Amygdala (tissue), 56 donors: ENCODE data around the gene SHC2.
"Not testable (repeated sequence)": the region's sequence is repeated elsewhere in the genome, so short reads cannot be mapped to it uniquely, and the experiment has no call there.

ENCODE experiments used
- DNase-seq, 56 donors: peaks; one replicate each; lab custom pipeline; 2025; lab: John Stamatoyannopoulos, UW

Gene SHC2

GRCh38 chr19:411121-411722, 49.6 kb downstream of the SHC2 start:
- DNase-seq = not testable (repeated sequence)

DNA sequence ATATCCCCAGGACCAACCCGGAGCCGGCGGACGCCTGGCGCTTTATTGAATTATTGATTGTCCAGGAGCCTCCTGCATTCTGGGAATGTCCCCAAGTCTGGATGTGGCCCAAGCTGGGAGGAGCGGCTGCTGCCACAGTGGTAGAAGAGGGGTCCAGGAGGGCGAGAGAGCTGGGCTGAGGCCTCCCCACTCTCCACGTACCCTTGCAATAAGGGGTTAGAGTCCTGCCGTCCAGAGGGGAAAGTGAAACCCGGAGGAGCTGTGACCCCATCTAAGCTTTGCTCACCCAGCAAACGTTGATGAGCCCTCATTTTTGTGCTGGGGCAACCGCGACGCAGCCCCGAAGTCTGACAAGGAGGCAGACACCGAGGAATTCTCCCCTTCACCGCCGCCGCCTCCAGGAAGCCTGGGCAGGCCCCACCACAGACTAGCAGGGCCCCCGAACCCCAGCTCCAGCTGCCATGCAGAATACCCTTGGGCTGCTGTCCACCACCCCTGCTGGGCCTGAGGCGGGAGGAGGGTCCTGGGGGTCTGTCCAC, 50.5 kb downstream of the SHC2 start:
- DNase-seq = no peak

GRCh38 chr19:409516-410242, 51.2 kb downstream of the SHC2 start:
- DNase-seq = no peak

GRCh38 chr19:408902-409515, 51.8 kb downstream of the SHC2 start, which contains the start of gene C2CD4C:
C2CD4C (minus strand) TSS chr19:409147; CDS start chr19:408361, 786 bp downstream.
- DNase-seq = peak in 7 of 56 donors; percentile 25 to 46 (median 32)

DNA sequence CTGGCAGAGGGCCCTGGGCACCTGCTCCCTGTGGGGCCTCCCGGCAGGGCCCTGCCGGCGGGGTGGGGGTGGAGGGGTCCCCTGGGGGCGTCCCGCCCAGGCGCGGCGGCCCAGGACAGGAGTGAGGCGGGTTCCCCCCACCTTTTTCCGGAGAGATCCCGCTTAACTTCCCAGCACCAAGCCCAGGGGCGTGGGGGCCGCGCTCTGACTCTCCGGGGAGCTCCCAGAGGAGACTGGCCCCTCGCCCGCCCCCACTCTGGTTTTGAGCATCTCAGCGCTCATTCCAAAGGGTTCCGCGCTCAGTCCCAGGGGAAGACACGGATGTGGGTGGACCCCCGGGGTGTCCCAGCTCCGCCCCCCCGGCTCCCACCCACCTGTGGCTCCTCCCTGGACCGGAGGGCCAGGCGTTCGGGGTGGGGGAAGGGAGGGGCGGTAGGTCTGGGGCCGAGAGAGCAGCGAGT, 52.4 kb downstream of the SHC2 start:
- no peak for DNase-seq

DNA sequence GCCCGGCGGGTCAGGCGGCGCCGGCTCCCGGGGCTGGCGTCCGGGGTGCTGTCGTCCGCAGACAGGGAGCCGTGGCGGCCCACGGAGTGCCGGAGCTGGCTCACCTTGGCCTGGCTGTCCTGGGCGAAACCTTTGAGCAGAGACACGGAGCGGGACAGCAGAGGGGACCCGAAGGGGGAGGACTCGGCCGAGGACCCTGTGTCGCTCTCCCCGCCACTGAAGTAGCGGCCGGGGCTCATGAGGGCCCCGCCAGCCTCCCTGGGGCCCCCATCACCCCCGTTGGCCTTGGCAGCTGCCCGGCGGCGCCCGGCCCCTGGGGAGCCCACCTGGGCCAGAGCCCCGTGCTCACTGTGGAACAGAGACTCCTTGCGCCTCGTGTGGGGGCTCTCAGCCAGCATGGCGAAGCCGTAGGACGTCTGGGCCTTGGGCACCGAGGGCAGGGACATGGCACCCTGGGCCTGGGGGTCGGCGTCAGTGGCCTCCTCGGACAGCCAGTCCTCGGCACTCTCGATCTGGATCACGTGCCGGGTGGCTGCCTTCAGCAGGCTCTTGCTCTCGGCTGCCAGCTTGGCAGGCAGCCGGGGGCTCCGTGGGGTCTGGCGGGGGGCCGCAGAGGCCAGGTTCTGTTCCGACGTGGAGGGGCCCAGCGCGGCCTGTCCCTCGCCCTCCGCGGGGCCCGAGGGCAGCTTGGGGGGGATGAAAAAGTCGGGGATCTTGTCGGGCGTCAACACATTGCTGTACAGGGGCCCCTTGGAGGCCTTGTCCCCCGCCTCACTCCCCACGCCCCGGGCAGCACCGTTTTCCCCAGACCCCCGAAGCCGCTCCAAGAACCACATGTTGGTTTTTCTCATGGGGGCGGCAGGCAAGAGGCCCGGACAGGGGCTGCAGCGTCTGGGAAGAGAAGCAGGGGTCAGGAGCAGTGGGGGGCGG, 53.1 kb downstream of the SHC2 start:
- no peak for DNase-seq

DNA sequence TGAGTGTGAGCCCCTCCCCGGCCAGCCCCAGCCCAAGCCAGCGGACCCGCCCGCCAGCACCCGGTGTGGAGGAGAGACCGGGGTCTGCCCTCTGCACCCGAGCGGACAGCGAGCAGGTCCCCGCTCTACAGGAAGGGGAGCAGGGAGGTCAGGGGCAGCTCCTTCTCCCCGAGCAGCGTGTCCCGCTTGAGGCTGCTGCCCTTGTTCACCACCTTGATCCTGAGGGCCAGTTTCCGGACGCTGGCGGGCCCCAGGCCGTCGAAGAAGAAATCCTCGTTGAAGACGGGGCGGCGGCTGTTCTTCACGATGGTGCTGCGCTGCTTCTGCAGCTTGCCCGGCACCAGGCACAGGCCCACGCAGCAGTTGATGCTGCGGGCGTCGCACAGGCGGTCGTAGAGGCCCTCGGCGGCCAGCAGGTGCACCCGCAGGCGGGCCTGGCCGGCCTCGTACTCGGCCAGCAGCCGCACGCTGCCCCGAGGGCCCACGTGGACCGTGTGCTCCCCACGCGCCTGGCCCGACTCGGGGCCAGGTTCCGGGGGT, 53.8 kb downstream of the SHC2 start:
- DNase-seq = no peak

DNA sequence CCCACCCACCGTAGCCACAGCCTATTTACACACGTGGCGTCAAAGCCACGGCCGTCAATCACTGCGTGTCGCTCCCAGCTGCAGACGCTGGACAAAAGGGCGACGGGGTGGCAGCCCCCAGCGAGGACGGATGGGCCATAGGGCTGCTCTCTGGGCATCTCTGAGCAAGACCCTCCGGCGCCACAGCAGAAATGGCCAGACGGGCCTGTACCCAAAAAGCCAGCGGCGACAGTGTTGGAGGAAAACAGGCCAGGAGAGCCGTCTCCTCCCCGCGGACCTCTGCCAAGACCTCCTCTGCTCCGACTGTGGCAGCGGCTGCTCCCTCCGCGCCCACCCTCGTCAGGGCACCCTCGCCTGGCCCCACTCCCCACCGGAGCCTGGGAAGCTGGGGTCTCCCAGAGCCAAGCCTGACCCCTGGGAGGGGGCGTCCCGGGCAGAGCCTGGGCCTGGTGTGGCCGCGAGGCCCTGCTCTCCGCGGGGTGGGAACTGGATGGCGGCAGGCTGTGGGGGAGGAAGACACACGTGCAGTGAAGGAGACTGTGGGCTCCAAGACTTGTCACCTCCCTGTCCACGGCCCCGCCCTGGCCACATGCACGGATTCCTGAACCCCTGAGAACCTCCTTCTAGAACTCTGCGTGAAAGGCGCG, 54.6 kb downstream of the SHC2 start:
- DNase-seq = no peak

DNA sequence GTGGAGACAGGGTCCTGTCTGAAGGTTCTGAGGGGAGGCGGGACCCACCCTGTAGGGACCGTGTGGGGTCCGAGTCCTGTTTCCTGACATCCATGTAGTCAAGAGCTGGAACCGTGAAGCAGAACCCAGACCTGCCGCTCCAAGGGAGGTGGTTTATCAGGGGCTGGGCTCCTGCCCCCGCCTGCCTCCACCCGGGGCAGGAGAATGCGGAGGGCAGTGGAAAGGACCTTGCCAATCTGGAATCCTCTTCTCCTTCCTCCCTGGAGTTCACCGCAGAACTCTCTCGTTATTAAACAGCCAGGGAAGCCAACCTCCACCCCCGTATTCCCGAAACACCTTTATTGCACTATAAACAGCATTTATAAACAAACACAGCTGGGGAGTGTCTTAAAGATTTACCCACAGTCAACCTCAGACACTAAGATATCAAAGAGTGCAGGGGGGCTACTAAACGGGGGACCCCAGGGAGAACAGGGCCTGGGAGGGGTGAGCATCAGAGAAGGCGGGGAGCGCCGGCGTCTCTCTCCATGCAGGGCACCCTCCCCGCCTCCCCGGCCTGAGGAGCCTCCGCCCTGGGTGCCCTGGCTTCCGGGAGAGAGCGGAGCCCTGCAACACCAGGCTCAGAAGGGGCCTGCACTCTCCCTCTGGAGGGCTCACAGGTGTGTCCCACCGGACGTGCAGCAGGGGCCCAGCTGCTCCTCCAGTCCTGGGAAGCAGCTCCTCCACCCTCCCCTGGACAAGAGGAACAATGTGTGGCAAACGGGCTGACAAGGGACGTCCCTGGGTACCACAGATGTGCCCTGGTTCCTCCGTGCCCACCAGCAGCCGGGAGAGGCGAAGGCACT, 55.5 kb downstream of the SHC2 start:
- no peak for DNase-seq

- DNase-seq = no peak
Observed at GRCh38 chr19:403221-404027, 57.4 kb downstream of the SHC2 start.

DNA sequence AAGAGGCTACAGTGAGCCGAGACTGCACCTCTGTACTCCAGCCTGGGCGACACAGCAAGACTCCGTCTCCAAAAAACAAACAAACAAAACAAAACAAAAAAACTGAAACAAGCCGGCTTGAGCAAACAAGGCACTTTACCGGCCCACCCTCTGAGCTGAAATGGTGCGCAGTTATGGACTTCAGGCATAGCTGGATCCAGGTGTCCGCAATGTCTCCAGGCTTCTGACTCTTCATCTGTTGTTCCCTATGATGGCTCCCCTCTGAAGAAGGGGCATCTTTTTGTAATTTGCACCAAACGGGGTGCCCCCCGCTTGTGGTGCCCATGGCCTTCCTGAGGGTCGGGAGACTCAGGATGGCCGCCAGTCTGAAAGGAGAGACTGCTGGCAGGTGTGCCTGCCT, 58.0 kb downstream of the SHC2 start:
- no peak for DNase-seq

DNA sequence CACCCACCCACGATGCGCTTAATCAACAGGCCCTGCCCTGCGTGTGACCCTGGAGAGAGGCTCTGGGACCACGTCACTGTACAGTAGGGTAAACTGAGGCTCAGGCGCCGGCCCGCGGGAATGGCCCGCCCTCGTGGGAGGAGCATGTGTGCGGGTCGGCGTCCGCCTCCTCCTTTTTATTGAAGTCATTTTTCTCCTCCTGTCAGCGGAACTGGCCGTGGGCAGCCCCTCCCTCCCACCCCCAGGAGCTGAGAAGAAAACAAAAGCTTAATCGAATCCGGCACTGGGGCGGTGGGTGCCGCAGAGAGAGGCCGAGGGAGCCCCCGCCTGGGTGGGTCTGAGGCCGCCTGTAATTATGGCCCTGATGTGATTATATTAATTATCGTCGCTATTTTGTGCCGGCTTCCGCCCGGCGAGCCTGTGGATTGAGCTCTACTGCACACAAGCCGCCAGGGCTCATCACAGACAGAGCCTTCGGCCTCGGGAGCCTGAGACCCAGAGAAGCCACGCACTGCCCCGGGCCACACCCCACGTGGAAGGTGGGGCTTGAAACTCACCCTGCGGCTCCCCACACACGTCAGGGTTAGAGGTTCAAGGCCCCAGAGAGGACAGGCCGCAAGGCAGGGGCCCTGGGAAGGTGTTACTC, 58.8 kb downstream of the SHC2 start:
- DNase-seq = no peak

DNA sequence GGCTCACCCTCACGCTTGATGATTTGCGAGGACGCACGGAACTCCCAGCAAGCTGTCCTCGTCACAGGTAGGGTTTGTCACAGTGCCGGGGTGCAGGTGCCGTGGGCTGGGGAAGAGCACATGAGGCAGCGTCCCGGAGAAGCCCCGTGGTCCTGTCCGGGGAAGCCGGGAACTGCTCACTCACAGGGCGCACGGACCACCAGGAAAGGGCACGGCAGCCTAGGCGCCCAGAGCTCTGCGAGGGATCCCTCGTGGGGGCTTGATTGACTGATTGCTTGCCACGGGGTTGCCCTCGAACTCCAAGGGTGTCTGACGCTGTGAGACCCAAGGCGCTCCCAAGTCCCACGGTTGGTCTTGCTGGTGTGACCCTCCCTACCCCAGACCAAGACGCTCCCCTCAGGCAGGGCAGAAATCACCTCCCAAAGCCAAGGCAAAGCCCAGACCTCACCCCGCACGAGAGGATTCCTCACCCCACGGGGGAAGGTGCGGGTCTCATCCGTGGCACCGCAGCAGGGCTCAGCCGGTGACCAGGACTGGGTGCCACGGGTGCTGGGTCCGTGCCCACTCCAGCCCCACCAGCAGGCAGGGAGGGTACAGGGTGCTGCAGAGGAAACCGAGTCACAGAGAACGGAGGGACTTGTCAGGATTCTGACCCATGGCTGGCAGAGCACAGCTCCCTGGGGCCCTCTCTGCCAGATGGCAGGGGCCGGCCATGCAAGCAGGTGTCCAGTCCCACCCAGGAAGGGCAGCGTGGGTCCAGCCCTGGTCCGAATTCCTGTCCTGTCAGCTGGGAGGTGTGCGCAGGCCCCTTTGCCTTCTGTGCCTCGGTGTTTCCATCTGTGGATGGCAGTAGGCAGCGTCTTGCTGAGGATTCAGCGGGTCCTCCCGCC, 59.6 kb downstream of the SHC2 start:
- DNase-seq = no peak

DNA sequence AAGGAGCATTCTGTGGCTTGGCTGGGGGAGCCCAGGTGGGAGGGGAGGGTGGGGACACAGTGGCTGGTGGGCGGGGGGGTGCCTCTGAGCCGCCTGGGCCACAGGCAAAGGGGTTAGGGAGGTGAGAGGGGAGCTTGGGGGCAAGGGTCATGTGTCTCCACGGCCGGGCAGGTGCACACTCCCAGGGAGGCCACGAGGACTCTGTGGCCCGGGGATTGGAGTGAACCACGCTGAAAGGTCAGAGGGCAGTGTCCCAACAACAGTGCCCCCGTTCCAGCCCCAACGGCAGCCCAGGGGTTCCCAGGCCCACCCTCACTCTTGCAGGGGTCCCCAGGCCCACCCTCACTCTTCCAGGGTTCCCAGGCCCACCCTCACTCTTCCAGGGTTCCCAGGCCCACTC, 61.5 kb downstream of the SHC2 start:
- no peak for DNase-seq

- no peak for DNase-seq
Observed at GRCh38 chr19:398719-399118, 62.1 kb downstream of the SHC2 start.
